ENCODE measurements around the gene MGME1.

DNA sequence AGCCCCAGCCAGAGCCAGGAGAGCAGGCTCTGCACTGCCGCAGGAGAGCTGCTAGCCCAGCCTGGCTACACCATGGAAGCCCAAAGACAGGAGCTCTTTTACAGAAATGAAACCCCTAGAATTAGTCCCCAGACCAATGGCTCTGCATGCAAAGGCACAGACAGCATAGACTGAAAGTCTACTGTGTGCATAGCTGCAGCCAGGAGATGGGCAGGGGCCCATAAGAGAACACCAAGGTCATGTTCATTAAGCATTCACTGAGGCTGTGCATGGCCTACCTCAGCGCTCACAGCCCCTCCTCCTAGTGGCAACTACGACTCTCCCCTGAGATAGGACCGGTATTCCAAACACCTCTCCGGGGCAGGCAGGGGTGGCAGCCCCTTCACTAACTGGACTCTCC is 35.1 kb upstream of the MGME1 start:
- TF ChIP-seq, protein P1, sequence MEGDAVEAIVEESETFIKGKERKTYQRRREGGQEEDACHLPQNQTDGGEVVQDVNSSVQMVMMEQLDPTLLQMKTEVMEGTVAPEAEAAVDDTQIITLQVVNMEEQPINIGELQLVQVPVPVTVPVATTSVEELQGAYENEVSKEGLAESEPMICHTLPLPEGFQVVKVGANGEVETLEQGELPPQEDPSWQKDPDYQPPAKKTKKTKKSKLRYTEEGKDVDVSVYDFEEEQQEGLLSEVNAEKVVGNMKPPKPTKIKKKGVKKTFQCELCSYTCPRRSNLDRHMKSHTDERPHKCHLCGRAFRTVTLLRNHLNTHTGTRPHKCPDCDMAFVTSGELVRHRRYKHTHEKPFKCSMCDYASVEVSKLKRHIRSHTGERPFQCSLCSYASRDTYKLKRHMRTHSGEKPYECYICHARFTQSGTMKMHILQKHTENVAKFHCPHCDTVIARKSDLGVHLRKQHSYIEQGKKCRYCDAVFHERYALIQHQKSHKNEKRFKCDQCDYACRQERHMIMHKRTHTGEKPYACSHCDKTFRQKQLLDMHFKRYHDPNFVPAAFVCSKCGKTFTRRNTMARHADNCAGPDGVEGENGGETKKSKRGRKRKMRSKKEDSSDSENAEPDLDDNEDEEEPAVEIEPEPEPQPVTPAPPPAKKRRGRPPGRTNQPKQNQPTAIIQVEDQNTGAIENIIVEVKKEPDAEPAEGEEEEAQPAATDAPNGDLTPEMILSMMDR (conservative IDR thresholded peaks at IDR 0.05), result no peak
- TF ChIP-seq EZH2 (IDR thresholded peaks at IDR 0.05; ENCODE audit: low read depth), result no peak
